Central memory CD4-positive, alpha-beta T cell (primary cell): ENCODE measurements around the gene HNRNPLL.
"Not testable (repeated sequence)": the region's sequence is repeated elsewhere in the genome, so short reads cannot be mapped to it uniquely, and the experiment has no call there.

Experiments
- DNase-seq: peaks from one replicate; pipeline ENCODE4 v3.0.0; 2022
- total RNA-seq, 3 experiments: gene quantifications; one replicate each; lab custom pipeline; 2026; lab: John Stamatoyannopoulos, UW

HNRNPLL gene
- 123 to 214 (median 145) reads per million in 3 experiments for total RNA-seq

DNA sequence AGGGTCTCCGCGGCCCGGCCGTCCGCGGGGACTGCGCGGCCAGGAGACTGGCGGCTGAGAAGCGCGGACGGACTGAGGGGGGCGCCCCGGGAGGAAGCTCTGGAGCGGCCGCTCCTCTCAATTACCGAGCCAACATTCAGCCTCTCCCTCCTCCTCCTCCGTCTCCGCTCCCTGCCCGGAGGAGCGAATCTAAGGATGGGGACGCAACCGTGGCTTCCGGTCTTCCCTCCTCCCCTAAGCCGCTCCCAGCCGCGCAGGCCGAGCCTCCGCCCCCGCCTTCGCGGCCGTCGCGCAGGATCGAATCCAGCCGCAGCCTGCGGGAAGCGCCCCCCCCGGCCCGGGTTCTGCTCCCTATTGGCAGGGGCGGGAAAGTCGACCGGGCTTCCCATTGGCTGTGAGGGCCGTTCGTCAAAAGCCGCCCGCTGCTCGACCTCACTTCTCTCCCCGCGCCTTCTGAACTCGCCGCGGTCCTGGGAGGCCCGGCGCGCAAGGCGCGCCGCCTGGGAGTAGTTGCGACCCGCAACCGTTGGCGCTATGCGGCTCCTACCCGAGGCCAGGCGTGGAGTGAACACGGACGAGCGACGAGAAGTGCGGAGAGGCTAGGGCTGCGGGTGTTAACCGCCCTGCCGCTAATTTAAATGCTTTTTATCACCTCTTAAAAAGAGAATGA is at the start of gene HNRNPLL:
HNRNPLL (minus strand) TSS at position 197 of the 670 bp plus-strand sequence. CDS start 302 bp downstream, outside the sequence.
- peak; percentile 92 for DNase-seq

DNA sequence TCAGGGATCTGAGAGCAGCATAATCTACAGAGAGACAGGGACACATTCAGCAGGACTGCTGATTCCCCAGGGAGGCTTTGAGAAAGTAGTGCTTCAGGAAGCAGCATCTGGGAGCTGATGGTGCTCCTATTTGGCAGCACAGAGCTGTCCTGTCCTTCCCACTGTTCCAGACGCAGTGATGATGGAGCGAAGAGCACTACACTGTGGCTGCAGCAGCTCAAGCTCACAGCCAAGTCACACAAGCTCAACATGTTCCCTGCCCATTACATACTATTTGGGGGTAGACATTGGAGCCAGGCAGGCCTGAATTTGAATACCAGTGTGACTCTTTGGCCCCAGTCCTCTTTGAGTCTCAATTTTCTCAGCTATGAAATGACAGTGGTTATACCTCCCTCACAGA is 48.0 kb upstream of the HNRNPLL start:
- DNase-seq: no peak

DNA sequence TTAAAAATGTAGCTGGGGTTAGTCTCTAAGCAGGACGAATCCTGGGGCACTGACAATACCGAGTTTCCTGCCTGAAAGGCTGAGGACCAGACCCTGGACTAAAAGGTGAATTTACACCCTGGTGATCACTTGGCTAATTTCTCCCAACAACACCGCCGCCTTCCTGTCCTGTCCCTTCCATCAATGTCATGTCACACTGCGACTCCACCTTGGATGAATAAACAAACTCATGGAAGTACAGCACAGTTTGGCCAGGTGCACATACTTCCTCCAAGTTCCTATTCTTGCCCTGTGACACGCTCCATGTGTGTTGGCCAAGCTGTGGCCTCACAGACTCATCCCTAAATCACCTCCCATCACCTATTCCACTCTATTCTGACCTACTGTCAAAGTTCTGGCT is 47.3 kb upstream of the HNRNPLL start:
- DNase-seq: no peak

DNA sequence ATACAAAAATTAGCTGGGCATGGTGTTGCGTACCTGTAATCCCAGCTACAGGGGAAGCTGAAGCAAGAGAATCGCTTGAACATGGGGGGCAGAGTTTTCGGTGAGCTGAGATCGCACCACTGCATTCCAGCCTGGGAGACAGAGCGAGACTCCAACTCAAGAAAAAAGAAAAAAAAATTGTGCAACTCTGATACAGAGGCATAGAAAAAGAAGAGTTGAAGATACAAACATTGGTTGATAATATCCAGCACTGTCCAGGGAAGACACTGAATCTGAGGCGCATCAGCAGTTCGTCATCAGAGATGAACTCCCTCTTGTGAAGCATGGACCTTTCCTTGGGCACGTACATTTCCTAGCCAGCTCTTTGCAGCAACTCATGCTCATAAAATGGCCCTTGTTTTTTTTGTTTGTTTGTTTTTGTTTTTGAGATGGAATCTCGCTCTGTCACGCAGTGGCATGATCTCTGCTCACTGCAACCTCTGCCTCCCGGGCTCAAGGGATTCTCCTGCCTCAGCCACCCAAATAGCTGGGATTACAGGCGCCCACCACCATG is 46.5 kb upstream of the HNRNPLL start:
- DNase-seq: no peak

DNA sequence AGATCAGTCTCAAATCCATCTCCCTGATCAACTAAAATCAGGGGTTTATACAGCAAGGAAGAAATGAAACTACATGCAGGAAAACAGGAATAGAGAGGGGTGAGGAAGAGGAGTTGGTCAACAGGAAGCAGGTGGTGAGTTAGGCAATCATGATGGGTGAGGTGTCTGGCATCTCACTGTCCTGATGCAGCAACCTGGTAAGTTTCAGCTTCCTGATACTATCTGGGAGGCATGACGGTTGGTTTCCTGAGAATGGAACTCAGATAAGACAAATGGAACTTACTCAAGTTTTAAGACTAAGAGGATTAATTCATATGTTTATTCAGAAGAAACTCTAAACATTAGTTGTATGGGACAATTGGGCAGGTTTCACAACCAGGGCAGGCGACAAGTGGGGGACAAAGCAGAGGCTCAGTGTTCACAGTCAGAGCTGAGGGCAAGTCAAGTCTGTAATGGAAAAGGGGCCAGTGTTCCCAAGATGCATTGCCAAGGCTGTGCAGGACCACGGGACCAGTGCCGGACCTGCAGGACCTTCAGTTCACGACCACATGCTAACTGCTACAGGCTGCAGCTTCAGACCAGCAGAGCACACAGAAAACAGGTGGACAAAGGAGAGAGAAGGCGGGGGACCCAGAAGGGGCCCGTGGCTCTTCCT is 45.5 kb upstream of the HNRNPLL start:
- DNase-seq: no peak

DNA sequence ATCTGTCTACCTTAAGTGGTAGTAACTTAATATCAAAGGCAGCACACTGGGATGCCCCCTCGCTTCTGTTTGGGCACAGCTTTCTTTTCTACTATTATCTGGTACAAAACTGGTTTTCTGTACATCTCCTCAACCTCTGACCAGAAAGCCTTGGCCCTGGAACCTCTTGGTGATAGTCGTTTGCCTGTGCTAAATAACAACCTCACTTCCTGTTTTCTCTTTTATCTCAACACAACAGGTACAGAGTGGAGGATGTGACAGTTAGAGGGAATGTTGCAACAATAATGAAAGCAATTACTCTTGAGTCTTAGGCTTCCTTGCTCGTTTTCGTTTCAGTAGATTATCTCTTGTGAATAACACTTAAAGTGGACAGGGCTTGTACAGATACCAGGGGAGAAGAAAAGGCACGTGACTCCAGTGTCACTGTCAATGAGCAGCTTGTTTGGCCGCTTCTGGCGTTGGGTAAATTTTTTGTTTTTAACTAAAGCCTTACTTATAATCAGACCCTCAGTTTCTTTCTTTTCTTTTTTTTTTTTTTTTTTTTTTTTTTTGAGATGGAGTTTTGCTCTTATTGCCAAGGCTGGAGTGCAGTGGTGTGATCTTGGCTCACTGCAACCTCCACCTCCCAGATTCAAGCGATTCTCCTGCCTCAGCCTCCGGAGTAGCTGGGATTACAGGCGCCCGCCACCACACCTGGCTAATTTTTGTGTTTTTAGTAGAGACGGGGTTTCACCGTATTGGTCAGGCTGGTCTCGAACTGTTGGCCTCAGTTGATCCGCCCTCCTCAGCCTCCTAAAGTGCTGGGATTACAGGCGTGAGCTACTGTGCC is 41.2 kb upstream of the HNRNPLL start:
- DNase-seq: peak; percentile 55

DNA sequence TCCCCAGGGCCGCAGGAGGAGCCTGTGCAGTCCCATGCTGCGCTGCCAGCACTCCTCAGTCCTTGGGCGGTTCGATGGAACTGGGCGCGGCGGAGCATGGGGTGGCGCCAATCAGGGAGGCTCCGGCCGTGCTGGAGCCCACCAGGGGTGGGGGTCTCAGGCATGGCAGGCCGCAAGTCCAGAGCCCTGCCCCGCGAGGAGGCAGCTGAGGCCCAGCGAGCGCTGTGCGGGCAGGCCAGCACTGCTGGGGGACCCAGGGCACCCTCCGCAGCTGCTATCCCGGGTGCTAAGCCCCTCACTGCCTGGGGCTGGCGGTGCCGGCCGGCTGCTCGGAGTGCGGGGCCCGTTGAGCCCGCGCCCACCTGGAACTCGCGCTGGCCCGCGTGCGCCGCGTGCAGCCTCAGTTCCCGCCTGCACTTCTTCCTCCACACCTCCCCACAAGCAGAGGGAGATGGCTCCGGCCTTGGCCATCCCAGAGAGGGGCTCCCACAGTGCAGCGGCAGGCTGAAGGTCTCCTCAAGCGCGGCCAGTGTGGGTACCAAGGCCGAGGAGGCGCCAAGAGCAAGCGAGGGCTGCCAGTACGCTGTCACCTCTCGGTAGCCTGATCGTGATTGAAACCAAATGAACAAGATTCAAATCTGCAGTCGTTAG is 40.4 kb upstream of the HNRNPLL start:
- no peak for DNase-seq

DNA sequence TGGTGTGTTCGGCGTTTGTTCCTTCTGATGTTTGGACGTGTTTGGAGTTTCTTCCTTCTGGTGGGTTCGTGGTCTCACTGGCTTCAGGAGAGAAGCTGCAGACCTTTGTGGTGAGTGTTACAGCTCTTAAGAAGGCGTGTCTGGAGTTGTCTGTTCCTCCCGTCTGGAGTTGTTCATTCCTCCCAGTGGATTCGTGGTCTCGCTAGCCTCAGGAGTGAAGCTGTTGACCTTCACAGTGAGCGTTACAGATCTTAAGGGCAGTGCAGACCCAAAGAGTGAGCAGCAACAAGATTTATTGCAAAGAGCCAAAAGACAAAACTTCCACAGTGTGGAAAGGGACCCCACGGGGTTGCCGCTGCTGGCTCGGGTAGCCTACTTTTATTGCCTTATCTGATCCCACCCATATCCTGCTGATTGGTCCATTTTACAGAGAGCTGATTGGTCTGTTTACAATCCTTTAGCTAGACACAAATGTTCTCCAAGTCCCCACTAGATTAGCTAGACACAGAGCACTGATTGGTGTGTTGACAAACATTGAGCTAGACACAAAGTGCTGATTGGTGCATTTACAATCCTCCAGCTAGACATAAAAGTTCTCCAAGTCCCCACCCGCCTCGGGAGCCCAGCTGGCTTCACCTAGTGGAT is 39.8 kb upstream of the HNRNPLL start:
- DNase-seq: not testable (repeated sequence)

DNA sequence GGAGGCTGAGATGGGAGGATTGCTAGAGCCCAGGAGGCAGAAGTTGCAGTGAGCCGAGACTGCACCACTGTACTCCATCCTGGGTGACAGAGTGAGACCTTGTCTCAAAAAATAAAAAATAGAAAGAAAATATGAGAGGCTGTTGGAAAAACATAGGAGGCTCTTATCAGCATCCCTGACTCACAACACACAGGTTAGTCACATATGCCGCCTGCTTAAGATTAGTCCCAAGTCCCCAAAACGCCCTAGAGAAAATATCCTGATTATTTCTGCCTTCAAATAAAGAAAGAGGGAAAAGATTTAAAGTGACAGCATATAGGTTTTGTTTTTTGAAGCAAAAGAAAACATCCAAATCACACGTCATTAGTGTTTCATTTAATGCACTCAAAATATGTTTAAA is 33.3 kb upstream of the HNRNPLL start:
- DNase-seq: no peak

DNA sequence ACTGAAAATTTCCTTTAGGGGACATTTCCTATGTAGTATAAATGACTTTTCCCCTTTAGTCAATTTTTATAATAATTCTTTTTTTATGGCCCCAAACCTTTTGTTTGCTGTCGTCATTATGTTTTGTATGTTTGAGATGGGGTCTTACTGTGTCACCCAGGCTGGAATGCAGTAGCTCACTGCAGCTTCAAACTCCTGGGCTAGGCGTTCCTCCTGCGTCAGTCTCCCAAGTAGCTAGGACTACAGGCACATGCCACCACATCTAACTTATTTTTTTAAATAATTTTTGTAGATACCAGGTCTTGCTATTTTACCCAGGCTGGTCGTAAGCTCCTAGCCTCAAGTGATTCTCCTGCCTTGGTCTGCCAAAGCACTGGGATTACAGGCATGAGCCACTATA is 32.4 kb upstream of the HNRNPLL start:
- DNase-seq: no peak

DNA sequence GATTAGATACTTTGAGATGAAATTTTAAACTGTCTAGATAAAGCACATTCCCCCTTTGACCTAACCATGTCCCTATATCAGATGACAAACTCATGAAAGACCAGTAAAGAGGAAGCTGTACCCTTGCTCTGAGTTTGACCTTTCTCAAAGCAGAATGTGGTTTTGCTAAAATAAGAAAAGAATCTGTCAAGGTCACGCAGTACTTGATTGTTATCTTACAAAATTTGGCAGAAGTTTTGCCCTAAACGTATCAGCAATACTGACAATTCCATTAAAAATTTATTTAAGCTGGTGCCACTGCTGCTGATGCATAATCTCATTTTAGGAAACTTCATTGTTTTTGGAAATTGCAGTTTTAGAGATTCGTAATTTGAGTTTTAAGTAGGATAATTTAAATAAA is 32.0 kb upstream of the HNRNPLL start:
- no peak for DNase-seq

DNA sequence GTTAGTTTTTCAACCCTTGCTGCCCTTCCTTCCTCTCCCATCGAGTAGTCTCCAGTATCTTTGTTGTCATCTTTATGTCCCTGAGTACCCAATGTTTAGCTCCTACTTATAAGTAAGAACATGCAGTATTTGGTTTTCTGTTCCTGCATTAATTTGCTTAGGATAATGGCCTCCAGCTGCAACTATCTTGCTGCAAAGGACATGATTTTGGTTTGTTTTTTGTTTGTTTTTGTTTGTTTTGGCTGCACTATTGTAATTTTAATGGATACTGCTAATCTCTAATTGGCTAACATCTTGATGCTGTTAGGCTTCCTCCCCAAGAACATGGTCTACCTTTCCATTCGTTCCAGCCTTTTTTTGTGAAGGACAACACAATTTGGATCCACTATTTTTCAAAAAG is 31.2 kb upstream of the HNRNPLL start:
- DNase-seq: no peak

DNA sequence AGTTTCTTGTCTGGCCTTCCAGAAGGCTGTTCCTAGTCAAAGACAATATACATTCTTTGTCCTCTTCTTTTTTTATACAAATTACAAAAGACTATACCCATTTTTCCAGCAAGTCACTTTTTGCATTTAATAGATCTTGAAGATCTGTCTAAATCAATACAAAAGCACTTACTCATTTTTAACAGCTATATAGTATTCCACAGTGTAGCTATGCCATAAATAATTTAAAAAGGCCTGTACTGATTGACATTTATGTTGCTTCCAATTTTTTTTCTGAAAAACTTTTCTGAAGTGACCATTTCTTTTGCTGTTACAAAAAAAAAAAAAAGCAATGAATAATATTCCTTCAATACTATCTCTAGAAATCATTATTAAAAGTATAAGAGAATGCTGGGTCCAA is 30.3 kb upstream of the HNRNPLL start:
- DNase-seq: no peak

DNA sequence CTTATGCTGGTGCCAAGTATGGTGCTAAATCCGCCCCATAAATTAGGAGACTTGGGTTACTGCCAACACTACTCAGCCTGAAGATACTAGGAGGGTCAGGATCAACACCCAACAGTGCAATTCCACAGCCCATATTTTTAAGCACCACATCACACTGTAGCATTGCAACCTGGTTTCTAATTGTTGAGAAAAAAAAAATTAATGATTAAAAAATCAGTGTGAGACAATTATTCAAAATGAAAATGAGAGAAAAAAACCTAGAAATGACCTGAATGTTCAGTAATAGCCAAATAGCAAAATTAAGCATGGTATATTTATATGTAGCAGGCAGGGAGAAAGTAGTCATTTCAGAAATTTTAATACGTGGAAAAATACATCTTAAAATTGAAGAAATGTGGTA is 29.2 kb upstream of the HNRNPLL start:
- no peak for DNase-seq

DNA sequence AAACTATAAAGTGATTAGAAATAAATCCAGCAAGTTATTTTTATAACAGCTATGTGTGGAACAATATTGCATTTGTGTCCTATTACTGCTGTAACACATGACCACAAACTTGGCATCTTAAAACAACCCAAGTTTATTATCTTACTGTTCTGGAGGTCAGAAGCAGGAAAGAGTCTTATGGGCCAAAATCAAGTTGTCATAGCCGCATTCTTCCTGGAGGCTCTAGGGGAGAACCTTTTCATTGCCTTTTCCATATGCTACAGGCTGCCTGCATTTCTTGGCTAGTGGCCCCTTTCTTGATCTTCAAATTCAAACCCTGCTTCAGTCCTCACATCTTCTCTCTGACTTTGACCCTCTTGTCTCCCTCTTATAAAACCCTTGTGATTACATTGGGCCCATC is 27.0 kb upstream of the HNRNPLL start:
- DNase-seq: no peak

DNA sequence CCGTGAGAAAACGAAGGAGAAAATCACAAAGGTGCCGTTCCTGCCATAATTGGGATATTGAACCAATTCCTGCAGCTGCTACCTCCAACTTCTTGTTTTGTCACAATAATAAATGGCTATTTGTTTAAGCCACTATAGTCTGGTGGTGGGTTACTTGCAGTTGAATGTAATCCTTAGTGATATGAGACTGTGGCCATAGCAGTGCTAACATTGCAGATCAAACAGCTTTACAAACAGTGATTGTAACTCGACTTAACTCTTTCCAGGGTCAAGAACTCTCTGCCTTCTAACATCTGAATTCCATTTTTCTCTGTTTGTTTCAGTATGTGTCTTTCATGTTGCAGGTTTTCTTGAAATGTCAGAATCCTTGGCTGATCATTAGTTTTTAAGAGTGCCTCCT is 24.7 kb upstream of the HNRNPLL start:
- no peak for DNase-seq

DNA sequence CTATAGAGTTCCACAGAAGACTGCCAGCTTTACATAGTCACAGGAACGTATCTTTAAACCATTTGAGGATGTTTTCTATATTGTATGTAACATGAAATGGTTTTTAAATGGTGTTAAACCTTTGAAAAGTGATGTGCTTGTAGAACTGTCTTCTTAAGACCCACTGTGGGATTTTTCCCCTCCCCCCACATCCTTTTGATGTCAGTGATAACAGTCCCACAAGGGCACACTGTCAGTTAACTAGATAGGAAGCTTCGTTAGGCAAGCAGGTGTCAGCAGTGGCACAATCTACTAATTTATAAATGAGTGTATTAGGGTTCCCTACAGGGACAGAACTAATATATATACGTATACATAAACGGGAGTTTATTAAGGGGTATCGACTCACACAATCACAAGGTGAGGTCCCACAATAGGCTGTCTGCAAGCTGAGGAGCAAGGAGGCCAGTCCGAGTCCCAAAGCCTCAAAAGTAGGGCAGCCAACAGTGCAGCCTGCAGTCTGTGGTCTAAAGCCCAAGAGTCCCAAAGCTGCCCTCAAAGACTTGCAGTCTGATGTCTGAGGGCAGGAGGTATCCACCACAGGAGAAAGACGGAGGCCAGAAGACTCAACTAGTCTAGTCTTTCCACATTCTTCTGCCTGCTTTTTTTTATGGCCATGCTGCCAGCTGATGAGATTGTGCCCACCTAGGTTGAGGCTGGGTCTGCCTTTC is 23.8 kb upstream of the HNRNPLL start:
- peak; percentile 62 for DNase-seq

DNA sequence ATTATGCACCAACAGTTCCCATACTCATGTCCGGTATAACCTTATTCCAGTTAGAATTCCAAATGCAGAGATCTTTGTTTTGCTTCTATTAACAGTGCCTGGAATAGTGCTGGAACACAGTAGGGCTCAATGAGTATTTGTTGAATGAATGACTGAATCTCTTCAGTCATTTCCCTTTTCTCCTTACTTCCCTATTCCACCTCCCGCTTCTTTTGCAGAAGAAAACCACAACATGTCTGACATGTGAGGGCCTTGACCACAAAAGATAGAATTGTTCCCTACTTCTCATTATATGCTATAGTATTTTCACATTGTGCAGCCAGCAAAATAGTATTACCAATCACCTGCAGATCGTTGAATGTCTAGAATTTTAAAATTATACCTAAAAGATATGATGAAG is 19.5 kb upstream of the HNRNPLL start:
- DNase-seq: no peak

DNA sequence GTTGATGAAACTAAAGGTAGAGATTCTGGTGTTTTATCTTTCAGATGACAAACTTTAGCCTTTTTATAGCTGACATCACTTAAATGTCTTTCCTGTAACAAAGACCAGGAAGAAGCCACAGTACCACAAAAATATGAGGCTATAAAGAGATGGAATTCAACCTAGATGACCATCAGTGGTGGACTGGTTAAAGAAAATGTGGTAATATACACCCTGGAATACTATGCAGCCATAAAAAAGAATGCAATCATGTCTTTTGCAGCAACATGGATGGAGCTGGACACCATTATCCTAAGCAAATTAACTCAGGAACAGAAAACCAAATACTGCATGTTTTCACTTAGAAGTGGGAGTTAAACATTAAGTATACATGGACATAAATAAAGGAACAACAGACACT is 18.3 kb upstream of the HNRNPLL start:
- DNase-seq: no peak

DNA sequence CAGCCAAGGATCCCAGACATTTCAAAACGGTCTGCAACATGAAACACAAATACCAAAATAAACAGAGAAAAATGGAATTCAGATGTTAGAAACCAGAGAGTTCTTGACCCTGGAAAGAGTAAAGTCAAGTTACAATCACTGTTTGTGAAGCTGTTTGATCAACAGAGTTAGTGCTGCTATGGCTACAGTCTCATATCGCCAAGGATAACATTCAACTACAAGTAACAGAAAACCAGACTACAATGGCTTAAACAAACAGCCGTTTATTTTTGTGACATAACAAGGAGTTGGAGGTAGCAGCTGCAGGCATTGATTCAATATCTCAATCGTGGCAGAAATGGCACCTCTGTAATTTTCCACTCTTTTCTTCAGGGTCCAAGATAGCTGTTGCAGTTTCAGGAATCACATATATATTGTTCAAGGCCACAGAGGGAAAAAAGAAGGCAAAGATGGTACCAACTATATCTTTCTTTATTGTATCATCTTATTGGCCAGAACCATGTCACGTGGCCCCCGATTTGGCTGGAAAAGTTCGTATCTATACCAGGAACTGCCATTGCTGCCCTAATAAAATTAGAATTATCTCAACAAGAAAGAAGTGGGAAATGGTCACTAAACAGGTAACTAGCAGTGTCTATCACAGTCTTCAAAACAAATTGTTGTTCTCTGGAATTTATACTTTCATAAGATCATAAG is 17.7 kb upstream of the HNRNPLL start:
- DNase-seq: no peak
